ENCODE measurements around the gene BHLHA15. TPM values are rescaled to one million over a fixed set of nuclear protein-coding genes. Genes with fewer than 3 reads are reported as not detected.

The BHLHA15 gene
- total RNA-seq, 4 donors from 2014 or later: 0.81 TPM; not detected in 3

GRCh38 chr7:98171449-98171848 lies 39.8 kb upstream of the BHLHA15 start:
- no peak for ATAC-seq

DNA sequence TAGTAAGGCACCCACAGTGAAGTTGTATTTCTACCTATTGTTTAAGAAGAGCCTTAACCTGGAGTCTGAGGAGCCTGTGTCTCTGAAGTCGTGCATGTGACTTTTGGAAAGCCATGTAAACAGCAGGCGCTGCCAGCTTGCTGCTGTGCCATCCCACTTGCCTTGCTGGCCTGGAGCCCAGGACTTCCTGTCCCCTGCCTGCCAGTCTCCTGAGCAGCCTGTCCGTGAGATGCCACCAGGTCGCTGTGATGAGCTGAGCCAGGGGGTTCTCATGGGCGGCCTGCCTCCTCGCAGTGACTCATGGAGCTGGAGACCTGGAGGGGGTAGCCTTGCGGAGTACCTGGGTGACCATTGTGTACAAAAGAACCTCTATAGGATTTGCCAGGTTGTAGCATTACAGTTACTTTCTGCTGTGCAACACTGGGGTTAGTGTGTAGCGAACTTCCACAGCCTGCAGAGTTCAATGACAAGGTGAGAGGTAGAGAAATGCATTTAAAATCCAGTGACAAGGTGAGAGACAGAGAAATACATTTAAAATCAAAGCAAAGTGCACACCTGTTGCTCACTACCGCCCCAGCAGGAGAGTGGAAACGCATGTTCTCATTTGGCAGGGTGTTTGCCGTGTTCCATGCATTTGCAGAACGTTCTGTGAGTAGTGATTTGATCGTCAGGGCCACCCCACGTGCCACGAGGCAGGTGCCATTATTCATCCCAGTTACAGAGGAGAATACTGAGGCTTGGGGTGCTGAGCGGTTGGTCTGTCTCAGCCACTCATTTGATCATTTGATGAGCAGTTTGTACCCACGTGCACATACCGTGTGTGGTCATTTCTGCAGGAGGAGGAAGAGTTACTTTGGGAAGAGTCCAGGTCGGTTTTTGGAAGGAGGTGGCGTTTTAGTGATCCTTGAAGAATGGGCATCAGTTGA lies 36.6 kb upstream of the BHLHA15 start:
- TF ChIP-seq EP300 (IDR thresholded peaks at IDR 0.05) (no peak), POLR2AphosphoS5 (IDR thresholded peaks at IDR 0.05) (no peak)
- TF ChIP-seq, protein P1, sequence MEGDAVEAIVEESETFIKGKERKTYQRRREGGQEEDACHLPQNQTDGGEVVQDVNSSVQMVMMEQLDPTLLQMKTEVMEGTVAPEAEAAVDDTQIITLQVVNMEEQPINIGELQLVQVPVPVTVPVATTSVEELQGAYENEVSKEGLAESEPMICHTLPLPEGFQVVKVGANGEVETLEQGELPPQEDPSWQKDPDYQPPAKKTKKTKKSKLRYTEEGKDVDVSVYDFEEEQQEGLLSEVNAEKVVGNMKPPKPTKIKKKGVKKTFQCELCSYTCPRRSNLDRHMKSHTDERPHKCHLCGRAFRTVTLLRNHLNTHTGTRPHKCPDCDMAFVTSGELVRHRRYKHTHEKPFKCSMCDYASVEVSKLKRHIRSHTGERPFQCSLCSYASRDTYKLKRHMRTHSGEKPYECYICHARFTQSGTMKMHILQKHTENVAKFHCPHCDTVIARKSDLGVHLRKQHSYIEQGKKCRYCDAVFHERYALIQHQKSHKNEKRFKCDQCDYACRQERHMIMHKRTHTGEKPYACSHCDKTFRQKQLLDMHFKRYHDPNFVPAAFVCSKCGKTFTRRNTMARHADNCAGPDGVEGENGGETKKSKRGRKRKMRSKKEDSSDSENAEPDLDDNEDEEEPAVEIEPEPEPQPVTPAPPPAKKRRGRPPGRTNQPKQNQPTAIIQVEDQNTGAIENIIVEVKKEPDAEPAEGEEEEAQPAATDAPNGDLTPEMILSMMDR (IDR thresholded peaks at IDR 0.05): no peak
- ATAC-seq: no peak
- no peaks in the 10 kb centered on the region for H3K4me1 ChIP-seq
- H3K9me3 ChIP-seq: no peaks in the 10 kb centered on the region
- peaks cover 0 to 68% of the 10 kb centered on the region in 2 donors for H3K36me3 ChIP-seq
- no peaks in the 10 kb centered on the region for H3K27me3 ChIP-seq
- H3K4me3 ChIP-seq: no peak overlapping the region
- no peak overlapping the region for H3K27ac ChIP-seq
- WGBS, 2 donors (ENCODE audit: low coverage in 1 of 2): 94% methylated on average over 5 to 12 of the region's 20 CpGs

More at GRCh38 chr7:98171449-98171848, 39.8 kb upstream of the BHLHA15 start:
- 88 to 95% methylated on average over 3 to 13 of the region's 24 CpGs for WGBS, 2 donors (ENCODE audit: low coverage in 1 of 2)
- Histone ChIP-seq H3K36me3 (peaks cover 0 to 44% of the 10 kb centered on the region in 2 donors), H3K27ac (no peak overlapping the region), H3K4me3 (no peak overlapping the region), H3K4me1 (no peaks in the 10 kb centered on the region), H3K9me3 (no peaks in the 10 kb centered on the region), H3K27me3 (no peaks in the 10 kb centered on the region)
- TF ChIP-seq POLR2AphosphoS5 (IDR thresholded peaks at IDR 0.05) (no peak), POLR2A (IDR thresholded peaks at IDR 0.05) (no peak), EP300 (IDR thresholded peaks at IDR 0.05) (no peak)
- TF ChIP-seq, protein P1 (IDR thresholded peaks at IDR 0.05): no peak

GRCh38 chr7:98175260-98175940 lies 35.8 kb upstream of the BHLHA15 start:
- H3K4me1 ChIP-seq: no peaks in the 10 kb centered on the region
- no peaks in the 10 kb centered on the region for H3K9me3 ChIP-seq
- TF ChIP-seq, protein P1 (IDR thresholded peaks at IDR 0.05): no peak
- TF ChIP-seq EP300 (IDR thresholded peaks at IDR 0.05) (no peak), POLR2AphosphoS5 (IDR thresholded peaks at IDR 0.05) (no peak), POLR2A (IDR thresholded peaks at IDR 0.05) (no peak)
- no peaks in the 10 kb centered on the region for H3K27me3 ChIP-seq
- ATAC-seq: no peak
- no peak overlapping the region for H3K4me3 ChIP-seq
- H3K27ac ChIP-seq: no peak overlapping the region
- WGBS, 2 donors (ENCODE audit: low coverage in 1 of 2): 76 to 80% methylated on average over 7 to 8 of the region's 8 CpGs
- peaks cover 0 to 71% of the 10 kb centered on the region in 2 donors for H3K36me3 ChIP-seq

- Histone ChIP-seq H3K9me3 (no peaks in the 10 kb centered on the region), H3K27me3 (no peaks in the 10 kb centered on the region), H3K27ac (no peak overlapping the region), H3K36me3 (peaks cover 0 to 52% of the 10 kb centered on the region in 2 donors), H3K4me1 (no peaks in the 10 kb centered on the region), H3K4me3 (no peak overlapping the region)
- ATAC-seq: no peak
- WGBS, 2 donors (ENCODE audit: low coverage in 1 of 2): 80 to 90% methylated on average over 3 to 4 of the region's 6 CpGs
- no peak for TF ChIP-seq EP300 (IDR thresholded peaks at IDR 0.05)
- TF ChIP-seq, protein P1 (IDR thresholded peaks at IDR 0.05): no peak
- no peak for TF ChIP-seq POLR2AphosphoS5 (IDR thresholded peaks at IDR 0.05)
- no peak for TF ChIP-seq POLR2A (IDR thresholded peaks at IDR 0.05)
Observed at GRCh38 chr7:98177553-98177952, 33.7 kb upstream of the BHLHA15 start.

Measured in gastroesophageal sphincter (tissue), 4 donors.